Colonic mucosa (tissue), 4 donors: ENCODE results near the gene KIF16B. TPM values are rescaled to one million over a fixed set of nuclear protein-coding genes. Genes with fewer than 3 reads are reported as not detected.
"Not testable (repeated sequence)": the region's sequence is repeated elsewhere in the genome, so short reads cannot be mapped to it uniquely, and the experiment has no call there.

Experiments
- DNase-seq: peaks from one replicate; pipeline ENCODE4 v3.0.0-alpha.2; 2020
- H3K27ac ChIP-seq: fragments of 200-600 bp; one replicate; pipeline ENCODE4 v1.8.0; 2021
- H3K27me3 ChIP-seq: fragments of 200-600 bp; one replicate; pipeline ENCODE4 v1.8.0; 2021
- H3K36me3 ChIP-seq: fragments of 200-600 bp; one replicate; pipeline ENCODE4 v1.8.0; 2021
- H3K4me1 ChIP-seq: fragments of 200-600 bp; one replicate; pipeline ENCODE4 v1.8.0; 2021; ENCODE audit warnings: mild to moderate bottlenecking
- H3K4me3 ChIP-seq: fragments of 200-600 bp; one replicate; pipeline ENCODE4 v1.8.0; 2021
- H3K9ac ChIP-seq, 2 donors: one replicate each; pipeline ENCODE4 v1.7.0; 2013; ENCODE audit warnings: control low read depth in 2 of 2, low read depth in 2 of 2, low read length in 2 of 2
- H3K9me3 ChIP-seq: fragments of 200-600 bp; one replicate; pipeline ENCODE4 v1.8.0; 2021
- CTCF ChIP-seq: fragments of 200-600 bp; IDR thresholded peaks from one replicate; pipeline ENCODE4 v1.8.0; 2022; ENCODE audit warnings: antibody characterized with exemption, mild to moderate bottlenecking
- intact Hi-C: fragments of 100-400 bp; cut with DNase I; formaldehyde crosslinking; loops from one replicate; pipeline ENCODE4 v1.14.1; 2022
- total RNA-seq, 2 donors: library from RNA; stranded (reverse); fragmentation: NEBNext Ultra II Directional in 1 of 2; extraction: Animal tissue kit (Norgen Biotek cat#: 25700) in 1 of 2; gene quantifications; one replicate each; pipeline ENCODE4 v1.2.1, GENCODE V29; 2021
- donor health status: healthy.
- donor health status: DM: no; HTN: no; CAD: no.
- donor health status: DM: no; HTN: no; CAD: no.

The KIF16B gene
- total RNA-seq, 2 donors from 2014 or later: 41.6 to 68.7 TPM

- Histone ChIP-seq H3K27ac (no peak overlapping the region), H3K27me3 (no peaks in the 10 kb centered on the region), H3K4me1 (no peaks in the 10 kb centered on the region), H3K4me3 (no peak overlapping the region), H3K36me3 (no peaks in the 10 kb centered on the region), H3K9ac (no peak overlapping the region), H3K9me3 (no peaks in the 10 kb centered on the region)
- DNase-seq: peak; percentile 7
- intact Hi-C loops: no loop called here
- TF ChIP-seq CTCF: no peak
Observed at GRCh38 chr20:16601047-16601446, 27.8 kb upstream of the KIF16B start.

GRCh38 chr20:16599257-16599656, 26.0 kb upstream of the KIF16B start:
- Histone ChIP-seq H3K36me3 (no peaks in the 10 kb centered on the region), H3K9ac (no peak overlapping the region), H3K9me3 (no peaks in the 10 kb centered on the region), H3K27me3 (no peaks in the 10 kb centered on the region), H3K27ac (no peak overlapping the region), H3K4me1 (no peaks in the 10 kb centered on the region), H3K4me3 (no peak overlapping the region)
- TF ChIP-seq CTCF: no peak
- no peak for DNase-seq
- intact Hi-C loops: no loop called here

GRCh38 chr20:16596991-16597390, 23.7 kb upstream of the KIF16B start:
- Histone ChIP-seq H3K27ac (no peak overlapping the region), H3K4me1 (no peaks in the 10 kb centered on the region), H3K9me3 (no peaks in the 10 kb centered on the region), H3K27me3 (no peaks in the 10 kb centered on the region), H3K9ac (no peak overlapping the region), H3K4me3 (no peak overlapping the region), H3K36me3 (no peaks in the 10 kb centered on the region)
- DNase-seq: no peak
- intact Hi-C loops: no loop called here
- no peak for TF ChIP-seq CTCF

- H3K36me3 ChIP-seq, H3K9me3 ChIP-seq, H3K9ac ChIP-seq, H3K27me3 ChIP-seq, H3K27ac ChIP-seq, H3K4me1 ChIP-seq, H3K4me3 ChIP-seq, intact Hi-C loops: not testable (repeated sequence)
- DNase-seq: peak; percentile 27
Observed at GRCh38 chr20:16596404-16596803, 23.2 kb upstream of the KIF16B start.

- Histone ChIP-seq H3K27ac (no peak overlapping the region), H3K9ac (no peak overlapping the region), H3K4me1 (no peaks in the 10 kb centered on the region), H3K4me3 (no peak overlapping the region), H3K36me3 (no peaks in the 10 kb centered on the region), H3K9me3 (no peaks in the 10 kb centered on the region), H3K27me3 (no peaks in the 10 kb centered on the region)
- DNase-seq: no peak
- intact Hi-C loops: no loop called here
- TF ChIP-seq CTCF: no peak
Observed at GRCh38 chr20:16595376-16595775, 22.1 kb upstream of the KIF16B start.

- no peaks in the 10 kb centered on the region for H3K27me3 ChIP-seq
- no peaks in the 10 kb centered on the region for H3K9me3 ChIP-seq
- no peak overlapping the region for H3K4me3 ChIP-seq
- intact Hi-C loops: no loop called here
- H3K27ac ChIP-seq: no peak overlapping the region
- no peak for TF ChIP-seq CTCF
- DNase-seq: no peak
- no peaks in the 10 kb centered on the region for H3K36me3 ChIP-seq
- H3K9ac ChIP-seq: no peak overlapping the region
- H3K4me1 ChIP-seq: no peaks in the 10 kb centered on the region
Observed at GRCh38 chr20:16590041-16590633, 16.9 kb upstream of the KIF16B start.
